Ascending aorta (tissue), 2 donors: ENCODE results near the gene IFT81. TPM values are rescaled to one million over a fixed set of nuclear protein-coding genes. Genes with fewer than 3 reads are reported as not detected.
"Not testable (repeated sequence)": the region's sequence is repeated elsewhere in the genome, so short reads cannot be mapped to it uniquely, and the experiment has no call there.

Experiments used
- DNase-seq, 2 donors: peaks; one replicate each; pipeline ENCODE4 v3.0.0-alpha.2; 2019; ENCODE audit warnings: low spot score in 2 of 2
- H3K27ac ChIP-seq, 2 donors: fragments of 200-600 bp; sonication (generic); one replicate each; pipeline ENCODE4 v1.5.1; 2016 to 2017; ENCODE audit warnings: mild to moderate bottlenecking in 1 of 2
- H3K27me3 ChIP-seq: fragments of 200-600 bp; sonication (generic); one replicate; pipeline ENCODE4 v1.5.1; 2017
- H3K36me3 ChIP-seq, 2 donors: fragments of 200-600 bp; sonication (generic); one replicate each; pipeline ENCODE4 v1.5.1; 2016
- H3K4me1 ChIP-seq, 2 donors: fragments of 200-600 bp; sonication (generic); one replicate each; pipeline ENCODE4 v1.5.1; 2016 to 2017; ENCODE audit warnings: mild to moderate bottlenecking in 1 of 2
- H3K4me3 ChIP-seq, 2 donors: fragments of 200-600 bp; sonication (generic); one replicate each; pipeline ENCODE4 v1.5.1; 2016 to 2017; ENCODE audit warnings: mild to moderate bottlenecking in 1 of 2
- H3K9me3 ChIP-seq, 2 donors: fragments of 200-600 bp; sonication (generic); one replicate each; pipeline ENCODE4 v1.5.1; 2016
- CTCF ChIP-seq, 3 experiments: fragments of 200-600 bp in 2 of 3; fragments of 450-650 bp in 1 of 3; sonication (generic) in 2 of 3; IDR thresholded peaks; one replicate each; pipeline ENCODE4 v1.5.1; 2016 to 2019; ENCODE audit warnings: antibody characterized with exemption in 3 of 3, mild to moderate bottlenecking in 1 of 3, moderate library complexity in 1 of 3
- intact Hi-C: fragments of 100-400 bp; cut with DNase I; formaldehyde crosslinking; loops from one replicate; pipeline ENCODE4 v1.15.1; 2023
- total RNA-seq: library from RNA; depleted of rRNA; stranded (reverse); fragments of >200 nt; gene quantifications from one replicate; pipeline ENCODE4 v1.1.0, GENCODE V29; 2016

IFT81 gene
- total RNA-seq, 1 donor from 2014 or later, result 12.0 TPM

- H3K4me1 ChIP-seq, result peaks cover 0 to 41% of the 10 kb centered on the region in 2 donors
- H3K27ac ChIP-seq, result peak overlapping the region; percentile 91 to 92
- peak in 1 of 2 donors; percentile 39 for DNase-seq
- H3K36me3 ChIP-seq, result no peaks in the 10 kb centered on the region
- no peaks in the 10 kb centered on the region for H3K9me3 ChIP-seq
- no peaks in the 10 kb centered on the region for H3K27me3 ChIP-seq
- intact Hi-C loops, result no loop called here
- no peak for TF ChIP-seq CTCF (IDR thresholded peaks at IDR 0.05)
- no peak overlapping the region for H3K4me3 ChIP-seq
These were observed 7.5 kb upstream of the IFT81 start for GRCh38 chr12:110116623-110117022.

- DNase-seq, result peak in 1 of 2 donors; percentile 59
- H3K4me3 ChIP-seq, H3K9me3 ChIP-seq, H3K36me3 ChIP-seq, H3K27me3 ChIP-seq, intact Hi-C loops: not testable (repeated sequence)
- peaks cover 0 to 39% of the 10 kb centered on the region in 2 donors for H3K4me1 ChIP-seq
- H3K27ac ChIP-seq, result peak overlapping the region; percentile 91 to 92
These were observed 6.9 kb upstream of the IFT81 start for GRCh38 chr12:110117210-110117609.

DNA sequence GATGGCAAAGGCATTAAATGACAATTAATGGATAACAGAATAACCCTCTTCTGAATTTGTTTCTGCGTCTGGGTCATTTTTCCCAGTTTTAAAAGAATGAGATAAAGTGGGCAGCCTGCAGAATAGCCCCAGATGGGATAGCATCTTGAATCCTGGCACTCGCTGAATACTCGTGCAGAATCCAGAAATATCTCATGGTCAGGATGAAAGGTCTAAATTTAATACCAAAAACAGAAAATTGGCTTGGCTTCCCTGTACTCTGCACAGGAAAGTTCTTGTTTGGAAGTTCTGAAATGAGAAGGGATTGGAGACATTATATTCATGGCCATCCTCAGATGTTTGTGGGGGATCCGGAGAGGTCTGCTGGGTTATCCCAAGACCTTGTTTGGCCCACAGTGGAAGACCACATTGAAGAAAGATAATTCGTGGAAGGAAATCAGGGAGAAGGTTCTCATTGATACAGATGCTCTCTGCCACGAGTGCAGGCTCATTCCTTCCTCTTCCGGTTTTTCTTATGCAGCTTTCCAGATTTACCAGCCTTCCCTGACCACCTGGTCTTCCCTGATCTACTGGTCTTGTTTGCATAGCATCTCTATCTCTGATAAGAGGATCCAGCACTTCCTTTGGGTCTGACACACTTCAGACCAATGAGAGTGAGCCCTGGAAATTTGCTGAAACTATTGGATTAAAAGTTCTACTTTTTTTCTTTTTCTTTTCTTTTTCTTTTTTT lies 6.0 kb upstream of the IFT81 start:
- Histone ChIP-seq H3K27ac (peak overlapping the region; percentile 91 to 92), H3K36me3 (no peaks in the 10 kb centered on the region), H3K27me3 (no peaks in the 10 kb centered on the region), H3K9me3 (no peaks in the 10 kb centered on the region), H3K4me1 (peaks cover 0 to 36% of the 10 kb centered on the region in 2 donors), H3K4me3 (peak overlapping the region in 1 of 2 donors; percentile 20)
- intact Hi-C loops, result no loop called here
- DNase-seq, result peak in 1 of 2 donors; percentile 49
- TF ChIP-seq CTCF (IDR thresholded peaks at IDR 0.05), result no peak

- no peak overlapping the region for H3K27ac ChIP-seq
- H3K36me3 ChIP-seq, result peaks cover 0 to under 1% of the 10 kb centered on the region in 2 donors
- H3K9me3 ChIP-seq, result no peaks in the 10 kb centered on the region
- H3K4me3 ChIP-seq, result no peak overlapping the region
- TF ChIP-seq CTCF (IDR thresholded peaks at IDR 0.05), result no peak
- DNase-seq, result no peak
- intact Hi-C loops, result loop anchor here (5.0 kb wide), 2 partner anchors 59 to 159 kb away; partner anchors contain the start of gene ATP2A2
- H3K4me1 ChIP-seq, result peaks cover 0 to 14% of the 10 kb centered on the region in 2 donors
- H3K27me3 ChIP-seq, result no peaks in the 10 kb centered on the region
These were observed 1.2 kb upstream of the IFT81 start for GRCh38 chr12:110122929-110123328.

DNA sequence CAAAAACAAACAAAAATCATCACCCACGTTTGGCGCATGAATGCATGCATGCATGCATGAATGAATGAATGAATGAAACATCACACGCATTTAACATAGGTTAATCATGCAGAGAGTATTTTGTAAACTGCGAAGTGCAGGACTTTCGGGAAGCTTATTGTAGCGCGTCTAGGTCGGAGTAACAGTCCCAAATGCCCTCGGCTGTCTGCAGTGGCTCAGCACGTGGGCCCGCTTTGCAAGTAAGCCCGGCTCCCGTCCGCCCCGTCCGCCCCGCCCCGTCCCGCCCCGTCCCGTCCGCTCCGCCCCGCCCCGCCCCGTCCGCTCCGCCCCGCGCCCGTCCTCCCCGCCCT lies 263 bp upstream of the IFT81 start:
- no peak for DNase-seq

More for the DNA sequence above, 263 bp upstream of the IFT81 start:
- peaks cover 0 to 7% of the 10 kb centered on the region in 2 donors for H3K4me1 ChIP-seq
- H3K27me3 ChIP-seq, result no peaks in the 10 kb centered on the region
- peaks cover 0 to 6% of the 10 kb centered on the region in 2 donors for H3K36me3 ChIP-seq
- TF ChIP-seq CTCF (IDR thresholded peaks at IDR 0.05), result no peak
- no peaks in the 10 kb centered on the region for H3K9me3 ChIP-seq
- intact Hi-C loops, result loop anchor here (1.0 to 5.0 kb wide), 4 partner anchors 15 to 158 kb away; partner anchors contain the start of gene ATP2A2
- no peak overlapping the region for H3K27ac ChIP-seq
- no peak overlapping the region for H3K4me3 ChIP-seq
